Fibroblast of gingiva (primary cell): ENCODE measurements around the gene CTNNAL1.
A peak's percentile ranks its signal among the peaks of the same experiment; 100 is the strongest.
"Not testable (repeated sequence)": the region's sequence is repeated elsewhere in the genome, so short reads cannot be mapped to it uniquely, and the experiment has no call there.

Source experiments
- DNase-seq: peaks from one replicate; pipeline ENCODE4 v3.0.0-alpha.2; 2011; ENCODE audit warnings: low read depth

CTNNAL1 gene, protein sequence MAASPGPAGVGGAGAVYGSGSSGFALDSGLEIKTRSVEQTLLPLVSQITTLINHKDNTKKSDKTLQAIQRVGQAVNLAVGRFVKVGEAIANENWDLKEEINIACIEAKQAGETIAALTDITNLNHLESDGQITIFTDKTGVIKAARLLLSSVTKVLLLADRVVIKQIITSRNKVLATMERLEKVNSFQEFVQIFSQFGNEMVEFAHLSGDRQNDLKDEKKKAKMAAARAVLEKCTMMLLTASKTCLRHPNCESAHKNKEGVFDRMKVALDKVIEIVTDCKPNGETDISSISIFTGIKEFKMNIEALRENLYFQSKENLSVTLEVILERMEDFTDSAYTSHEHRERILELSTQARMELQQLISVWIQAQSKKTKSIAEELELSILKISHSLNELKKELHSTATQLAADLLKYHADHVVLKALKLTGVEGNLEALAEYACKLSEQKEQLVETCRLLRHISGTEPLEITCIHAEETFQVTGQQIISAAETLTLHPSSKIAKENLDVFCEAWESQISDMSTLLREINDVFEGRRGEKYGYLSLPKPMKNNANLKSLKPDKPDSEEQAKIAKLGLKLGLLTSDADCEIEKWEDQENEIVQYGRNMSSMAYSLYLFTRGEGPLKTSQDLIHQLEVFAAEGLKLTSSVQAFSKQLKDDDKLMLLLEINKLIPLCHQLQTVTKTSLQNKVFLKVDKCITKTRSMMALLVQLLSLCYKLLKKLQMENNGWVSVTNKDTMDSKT

GRCh38 chr9:109012876-109013678, at the start of gene CTNNAL1:
TSS of gene CTNNAL1 (minus strand) at chr9:109013499. CDS start at chr9:109013442, 57 bp downstream.
- DNase-seq: peak; percentile 91

DNA sequence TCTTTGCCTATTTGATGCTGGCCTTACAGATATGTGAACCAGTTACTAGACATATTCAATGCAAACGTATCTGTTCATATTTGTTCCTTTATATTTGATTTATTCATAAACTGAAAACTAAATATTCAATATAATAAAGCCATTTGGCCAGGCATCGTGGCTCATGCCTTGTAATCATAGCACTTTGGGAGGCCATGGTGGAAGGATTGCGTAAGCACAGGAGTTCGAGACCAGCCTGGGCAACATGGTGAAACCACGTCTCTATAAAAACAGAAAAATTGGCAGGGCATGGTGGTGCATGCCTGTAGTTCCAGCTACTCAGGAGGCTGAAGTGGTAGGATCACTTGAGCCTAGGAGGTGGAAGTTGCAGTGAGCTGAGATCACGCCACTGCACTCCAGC, 49.2 kb upstream of the CTNNAL1 start:
- peak; percentile 22 for DNase-seq

DNA sequence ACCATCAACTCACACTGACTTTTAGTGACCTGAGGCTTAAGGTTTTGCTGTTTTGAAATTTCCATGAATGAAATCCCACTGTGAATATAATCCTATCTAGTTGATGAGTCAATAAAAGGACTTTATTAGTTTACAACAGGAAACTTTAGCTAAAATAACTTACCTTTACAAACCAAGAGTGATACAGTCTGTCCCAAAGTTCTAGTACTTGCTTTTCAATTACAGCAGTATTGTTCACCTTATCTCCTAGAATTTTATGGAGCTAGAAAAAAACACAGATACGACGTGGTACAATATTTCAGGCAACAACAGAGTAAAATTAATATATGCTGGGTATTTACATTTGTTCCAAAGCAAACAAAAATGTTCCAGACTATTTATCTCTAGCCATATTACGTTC, 46.9 kb upstream of the CTNNAL1 start:
- DNase-seq: no peak

DNA sequence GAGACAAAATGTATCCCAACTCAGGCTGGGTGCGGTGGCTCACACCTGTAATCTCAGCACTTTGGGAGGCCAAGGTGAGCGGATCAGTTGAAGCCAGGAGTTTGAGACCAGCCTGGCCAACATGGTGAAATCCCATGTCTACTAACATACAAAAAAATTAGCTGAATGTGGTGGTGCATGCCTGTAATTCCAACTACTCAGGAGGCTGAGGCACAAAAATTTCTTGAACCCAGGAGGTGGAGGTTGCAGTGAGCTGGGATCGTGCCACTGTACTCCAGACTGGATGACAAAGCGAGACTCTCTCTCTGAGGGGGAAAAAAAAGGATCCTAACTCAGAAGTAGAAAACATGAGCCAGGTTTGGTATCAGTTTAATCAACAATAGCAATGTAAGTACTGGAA, 39.8 kb upstream of the CTNNAL1 start:
- not testable (repeated sequence) for DNase-seq

GRCh38 chr9:109052416-109052815, 39.1 kb upstream of the CTNNAL1 start:
- DNase-seq: peak; percentile 75

- no peak for DNase-seq
Measured at GRCh38 chr9:109051733-109052132, 38.4 kb upstream of the CTNNAL1 start.

DNA sequence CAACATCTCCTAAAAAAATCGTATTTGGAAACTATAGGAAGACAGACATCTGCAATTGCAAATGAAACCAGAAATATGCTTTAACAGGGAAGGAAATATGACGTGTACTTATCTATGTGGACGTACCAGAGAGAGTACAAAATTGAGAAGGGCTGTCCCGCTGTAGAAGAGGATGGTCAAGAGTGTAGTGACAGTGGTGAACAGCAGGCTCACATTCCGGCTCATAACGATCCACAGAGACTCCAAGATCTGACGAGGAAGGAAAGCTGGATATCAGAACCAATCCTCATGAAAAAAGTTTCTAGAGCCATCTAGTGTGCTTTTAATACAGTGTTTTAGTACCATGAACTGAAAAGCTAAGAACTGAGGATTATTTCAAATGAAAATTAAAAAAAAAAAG, 37.1 kb upstream of the CTNNAL1 start:
- no peak for DNase-seq

- no peak for DNase-seq
Measured at GRCh38 chr9:109048822-109049221, 35.5 kb upstream of the CTNNAL1 start.

GRCh38 chr9:109047259-109047658, 34.0 kb upstream of the CTNNAL1 start:
- DNase-seq: no peak

DNA sequence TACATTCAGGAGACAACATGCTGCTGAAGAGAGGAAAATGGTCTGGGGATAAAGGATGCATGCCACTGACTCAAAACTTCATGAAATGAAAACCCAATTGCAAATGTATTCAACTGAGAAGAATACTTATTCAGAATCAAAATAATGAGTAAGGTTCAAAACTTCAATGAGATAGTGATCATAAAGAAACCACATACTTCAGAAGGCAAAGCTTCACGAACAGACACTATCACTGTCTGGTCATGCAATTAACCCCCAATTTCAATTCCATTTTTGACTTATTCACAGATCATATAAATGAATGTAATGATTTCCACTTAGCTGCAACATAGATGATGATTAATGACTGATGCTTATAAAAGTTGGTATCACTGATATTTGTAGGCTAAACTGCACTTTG, 33.0 kb upstream of the CTNNAL1 start:
- DNase-seq: no peak

GRCh38 chr9:109043578-109043977, 30.3 kb upstream of the CTNNAL1 start:
- no peak for DNase-seq

GRCh38 chr9:109040571-109040970, 27.3 kb upstream of the CTNNAL1 start:
- DNase-seq: no peak

DNA sequence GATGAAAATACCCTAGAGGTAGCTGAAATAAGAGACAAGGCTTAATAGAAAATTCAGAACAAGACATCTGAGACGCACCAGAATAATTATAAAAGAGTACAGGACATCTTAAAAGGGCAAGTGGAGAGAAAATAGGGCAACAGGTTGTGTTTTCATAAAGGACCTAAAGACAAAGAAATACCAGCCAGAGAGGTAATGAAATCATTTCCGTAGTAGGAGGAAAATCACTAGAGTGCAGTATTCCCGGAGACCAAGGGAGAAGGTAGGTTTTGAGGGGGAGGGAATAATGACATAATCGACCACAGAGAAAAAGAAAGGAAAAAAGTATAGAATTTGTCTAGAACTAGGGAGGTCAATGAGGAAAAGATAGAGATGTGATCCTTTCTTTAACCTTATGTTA, 26.2 kb upstream of the CTNNAL1 start:
- DNase-seq: no peak

GRCh38 chr9:109037946-109038715, 24.8 kb upstream of the CTNNAL1 start:
- DNase-seq: no peak

GRCh38 chr9:109036744-109037680, 23.7 kb upstream of the CTNNAL1 start:
- DNase-seq: no peak

GRCh38 chr9:109035684-109036423, 22.6 kb upstream of the CTNNAL1 start:
- peak; percentile 76 for DNase-seq

- DNase-seq: no peak
Measured at GRCh38 chr9:109033941-109034700, 20.8 kb upstream of the CTNNAL1 start.

DNA sequence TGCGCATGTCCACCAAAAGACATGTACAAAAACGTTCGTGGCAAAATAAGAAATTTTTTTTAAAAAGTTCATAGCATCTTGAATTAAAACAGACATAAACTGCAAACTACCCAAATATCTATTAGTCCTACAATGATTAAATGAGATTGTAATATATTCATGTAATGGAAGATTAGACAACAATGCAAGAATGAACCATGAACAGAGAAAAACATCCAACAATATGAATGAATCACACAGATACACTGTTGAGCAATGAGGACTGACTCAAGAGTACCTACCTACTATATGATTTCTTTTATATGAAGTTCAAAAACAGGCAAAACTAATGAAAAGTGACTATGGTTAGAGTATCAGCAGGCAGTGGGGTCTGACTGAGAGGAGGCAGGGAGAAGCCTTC, 17.9 kb upstream of the CTNNAL1 start:
- DNase-seq: peak; percentile 36

GRCh38 chr9:109030426-109030825, 17.1 kb upstream of the CTNNAL1 start:
- no peak for DNase-seq
